Measurements from ENCODE around the gene C19orf44.

DNA sequence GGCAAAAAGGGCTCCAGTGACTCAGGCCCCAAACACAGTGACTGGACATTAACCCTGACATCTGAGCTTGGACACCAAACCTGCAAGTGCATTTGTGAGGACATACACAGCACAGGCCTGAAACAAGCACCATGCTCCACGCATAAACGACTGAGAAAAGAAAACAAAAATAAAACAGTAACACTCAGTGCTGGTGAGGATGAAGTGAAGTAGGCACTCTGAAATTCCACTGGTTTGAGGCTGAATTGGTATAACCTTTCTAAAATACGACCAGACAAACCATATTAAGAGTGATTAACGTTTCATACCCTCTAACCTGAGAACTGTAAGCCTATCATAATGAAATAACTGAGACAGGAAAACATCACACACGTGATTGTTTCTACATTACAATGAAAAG, 70.5 kb downstream of the C19orf44 start:
- TF ChIP-seq RAD21 (conservative IDR thresholded peaks at IDR 0.05 in 1 of 2, IDR thresholded peaks at IDR 0.05 in 1 of 2): no peak
- no peak for TF ChIP-seq SMC3 (IDR thresholded peaks at IDR 0.05)
- TF ChIP-seq, protein P1, sequence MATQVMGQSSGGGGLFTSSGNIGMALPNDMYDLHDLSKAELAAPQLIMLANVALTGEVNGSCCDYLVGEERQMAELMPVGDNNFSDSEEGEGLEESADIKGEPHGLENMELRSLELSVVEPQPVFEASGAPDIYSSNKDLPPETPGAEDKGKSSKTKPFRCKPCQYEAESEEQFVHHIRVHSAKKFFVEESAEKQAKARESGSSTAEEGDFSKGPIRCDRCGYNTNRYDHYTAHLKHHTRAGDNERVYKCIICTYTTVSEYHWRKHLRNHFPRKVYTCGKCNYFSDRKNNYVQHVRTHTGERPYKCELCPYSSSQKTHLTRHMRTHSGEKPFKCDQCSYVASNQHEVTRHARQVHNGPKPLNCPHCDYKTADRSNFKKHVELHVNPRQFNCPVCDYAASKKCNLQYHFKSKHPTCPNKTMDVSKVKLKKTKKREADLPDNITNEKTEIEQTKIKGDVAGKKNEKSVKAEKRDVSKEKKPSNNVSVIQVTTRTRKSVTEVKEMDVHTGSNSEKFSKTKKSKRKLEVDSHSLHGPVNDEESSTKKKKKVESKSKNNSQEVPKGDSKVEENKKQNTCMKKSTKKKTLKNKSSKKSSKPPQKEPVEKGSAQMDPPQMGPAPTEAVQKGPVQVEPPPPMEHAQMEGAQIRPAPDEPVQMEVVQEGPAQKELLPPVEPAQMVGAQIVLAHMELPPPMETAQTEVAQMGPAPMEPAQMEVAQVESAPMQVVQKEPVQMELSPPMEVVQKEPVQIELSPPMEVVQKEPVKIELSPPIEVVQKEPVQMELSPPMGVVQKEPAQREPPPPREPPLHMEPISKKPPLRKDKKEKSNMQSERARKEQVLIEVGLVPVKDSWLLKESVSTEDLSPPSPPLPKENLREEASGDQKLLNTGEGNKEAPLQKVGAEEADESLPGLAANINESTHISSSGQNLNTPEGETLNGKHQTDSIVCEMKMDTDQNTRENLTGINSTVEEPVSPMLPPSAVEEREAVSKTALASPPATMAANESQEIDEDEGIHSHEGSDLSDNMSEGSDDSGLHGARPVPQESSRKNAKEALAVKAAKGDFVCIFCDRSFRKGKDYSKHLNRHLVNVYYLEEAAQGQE (IDR thresholded peaks at IDR 0.05): no peak
- TF ChIP-seq, protein P2, sequence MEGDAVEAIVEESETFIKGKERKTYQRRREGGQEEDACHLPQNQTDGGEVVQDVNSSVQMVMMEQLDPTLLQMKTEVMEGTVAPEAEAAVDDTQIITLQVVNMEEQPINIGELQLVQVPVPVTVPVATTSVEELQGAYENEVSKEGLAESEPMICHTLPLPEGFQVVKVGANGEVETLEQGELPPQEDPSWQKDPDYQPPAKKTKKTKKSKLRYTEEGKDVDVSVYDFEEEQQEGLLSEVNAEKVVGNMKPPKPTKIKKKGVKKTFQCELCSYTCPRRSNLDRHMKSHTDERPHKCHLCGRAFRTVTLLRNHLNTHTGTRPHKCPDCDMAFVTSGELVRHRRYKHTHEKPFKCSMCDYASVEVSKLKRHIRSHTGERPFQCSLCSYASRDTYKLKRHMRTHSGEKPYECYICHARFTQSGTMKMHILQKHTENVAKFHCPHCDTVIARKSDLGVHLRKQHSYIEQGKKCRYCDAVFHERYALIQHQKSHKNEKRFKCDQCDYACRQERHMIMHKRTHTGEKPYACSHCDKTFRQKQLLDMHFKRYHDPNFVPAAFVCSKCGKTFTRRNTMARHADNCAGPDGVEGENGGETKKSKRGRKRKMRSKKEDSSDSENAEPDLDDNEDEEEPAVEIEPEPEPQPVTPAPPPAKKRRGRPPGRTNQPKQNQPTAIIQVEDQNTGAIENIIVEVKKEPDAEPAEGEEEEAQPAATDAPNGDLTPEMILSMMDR (IDR thresholded peaks at IDR 0.05): no peak
- TF ChIP-seq RARB (CRISPR knock-in tag; IDR thresholded peaks at IDR 0.05): no peak
- TF ChIP-seq BHLHE40 (IDR thresholded peaks at IDR 0.05; ENCODE audit: low read depth, low read length): no peak
- TF ChIP-seq, protein P3, sequence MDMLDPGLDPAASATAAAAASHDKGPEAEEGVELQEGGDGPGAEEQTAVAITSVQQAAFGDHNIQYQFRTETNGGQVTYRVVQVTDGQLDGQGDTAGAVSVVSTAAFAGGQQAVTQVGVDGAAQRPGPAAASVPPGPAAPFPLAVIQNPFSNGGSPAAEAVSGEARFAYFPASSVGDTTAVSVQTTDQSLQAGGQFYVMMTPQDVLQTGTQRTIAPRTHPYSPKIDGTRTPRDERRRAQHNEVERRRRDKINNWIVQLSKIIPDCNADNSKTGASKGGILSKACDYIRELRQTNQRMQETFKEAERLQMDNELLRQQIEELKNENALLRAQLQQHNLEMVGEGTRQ (IDR thresholded peaks at IDR 0.05): no peak
- TF ChIP-seq RFX5 (IDR thresholded peaks at IDR 0.05): no peak

All from A549 (cell line).